Neuronal stem cell (in vitro differentiated cells): ENCODE results near the gene PLCH1.
A peak's percentile ranks its signal among the peaks of the same experiment; 100 is the strongest.

ENCODE experiments used
- DNase-seq: peaks from one replicate; pipeline ENCODE4 v3.0.0-alpha.2; 2013; ENCODE audit warnings: low spot score
- H2AFZ ChIP-seq: one replicate; pipeline ENCODE4 v1.6.1; 2013; ENCODE audit warnings: mild to moderate bottlenecking, low read length, inconsistent platforms
- H2AK5ac ChIP-seq: 2 replicates; pipeline ENCODE4 v1.6.1; 2013; ENCODE audit warnings: low read depth, mild to moderate bottlenecking, inconsistent platforms, low read length, moderate library complexity, mixed read lengths
- H2BK120ac ChIP-seq: 2 replicates; pipeline ENCODE4 v1.6.1; 2013; ENCODE audit warnings: low read depth, mild to moderate bottlenecking, inconsistent platforms, low read length, moderate library complexity, mixed read lengths
- H2BK12ac ChIP-seq: one replicate; pipeline ENCODE4 v1.6.1; 2013; ENCODE audit warnings: low read length, inconsistent platforms
- H2BK15ac ChIP-seq: 2 replicates; pipeline ENCODE4 v1.6.1; 2013; ENCODE audit warnings: mild to moderate bottlenecking, low read length, inconsistent platforms, mixed read lengths
- H2BK5ac ChIP-seq: one replicate; pipeline ENCODE4 v1.6.1; 2013; ENCODE audit warnings: inconsistent platforms, mild to moderate bottlenecking, low read length, moderate library complexity
- H3K14ac ChIP-seq: one replicate; pipeline ENCODE4 v1.6.1; 2013; ENCODE audit warnings: low read length, inconsistent platforms
- H3K18ac ChIP-seq: 2 replicates; pipeline ENCODE4 v1.6.1; 2013; ENCODE audit warnings: low read length, inconsistent platforms
- H3K23ac ChIP-seq: 2 replicates; pipeline ENCODE4 v1.6.1; 2013; ENCODE audit warnings: low read depth, mild to moderate bottlenecking, mixed read lengths, low read length, inconsistent platforms; ENCODE audit not compliant: poor library complexity
- H3K27ac ChIP-seq: replicated peaks from 3 replicates; pipeline ENCODE4 v1.5.1; 2013; ENCODE audit warnings: low read length, inconsistent platforms
- H3K27me3 ChIP-seq, 3 experiments: 2 replicates each; pipeline ENCODE4 v1.6.1; 2013; ENCODE audit warnings: low read length in 3 of 3, mild to moderate bottlenecking in 2 of 3, inconsistent platforms in 1 of 3, low read depth in 1 of 3, mixed read lengths in 1 of 3, moderate library complexity in 1 of 3; ENCODE audit not compliant: control insufficient read depth in 3 of 3, insufficient read depth in 3 of 3
- H3K36me3 ChIP-seq, 2 donors: replicated peaks in 1 of 2; 2 replicates each; pipeline ENCODE4 v1.6.1; 2013; ENCODE audit warnings: low read length in 2 of 2; ENCODE audit not compliant: control insufficient read depth in 2 of 2, insufficient read depth in 2 of 2
- H3K4ac ChIP-seq: 2 replicates; pipeline ENCODE4 v1.6.1; 2013; ENCODE audit warnings: inconsistent platforms, mild to moderate bottlenecking, low read length, moderate library complexity
- H3K4me1 ChIP-seq, 2 donors: 1 replicate in 1 of 2; 2 replicates in 1 of 2; pipeline ENCODE4 v1.6.1; 2013; ENCODE audit warnings: low read length in 2 of 2, low read depth in 1 of 2; ENCODE audit not compliant: control insufficient read depth in 2 of 2, insufficient read depth in 1 of 2
- H3K4me2 ChIP-seq: one replicate; pipeline ENCODE4 v1.6.1; 2013; ENCODE audit warnings: mild to moderate bottlenecking, low read length, inconsistent platforms; ENCODE audit not compliant: insufficient read depth, poor library complexity, severe bottlenecking
- H3K4me3 ChIP-seq, 2 donors: 2 replicates each; pipeline ENCODE4 v1.5.1; 2013; ENCODE audit warnings: low read length in 2 of 2, mild to moderate bottlenecking in 2 of 2, inconsistent platforms in 1 of 2, moderate library complexity in 1 of 2
- H3K79me1 ChIP-seq: one replicate; pipeline ENCODE4 v1.6.1; 2013; ENCODE audit warnings: low read depth, mild to moderate bottlenecking, inconsistent platforms, low read length, moderate library complexity
- H3K9ac ChIP-seq: one replicate; pipeline ENCODE4 v1.6.1; 2013; ENCODE audit warnings: mild to moderate bottlenecking, low read depth, low read length, inconsistent platforms; ENCODE audit not compliant: poor library complexity
- H3K9me3 ChIP-seq, 2 donors: replicated peaks in 1 of 2; 2 replicates each; pipeline versions ENCODE3 to v1.6.1; 2013; ENCODE audit warnings: low read length in 2 of 2, mild to moderate bottlenecking in 2 of 2, inconsistent platforms in 1 of 2, low read depth in 1 of 2, mixed read lengths in 1 of 2, moderate library complexity in 1 of 2; ENCODE audit not compliant: control insufficient read depth in 2 of 2, insufficient read depth in 1 of 2
- H4K8ac ChIP-seq: one replicate; pipeline ENCODE4 v1.6.1; 2013; ENCODE audit warnings: low read depth, mild to moderate bottlenecking, inconsistent platforms, low read length, moderate library complexity
- H4K91ac ChIP-seq: one replicate; pipeline ENCODE4 v1.6.1; 2013; ENCODE audit warnings: low read length, low read depth, mild to moderate bottlenecking, inconsistent platforms; ENCODE audit not compliant: poor library complexity
- WGBS, 2 donors: extraction: QIAGEN DNeasy Blood & Tissue Kit; methylation state at CpG; one replicate each; pipeline ENCODE4 v1.1.7; 2013; ENCODE audit warnings: missing lambda C conversion rate in 2 of 2, mixed read lengths in 1 of 2; ENCODE audit not compliant: insufficient read length in 2 of 2, insufficient replicate concordance in 1 of 2; ENCODE audit errors: extremely low coverage in 2 of 2; 5-methylcytosine and 5-hydroxymethylcytosine counted together

PLCH1 gene

DNA sequence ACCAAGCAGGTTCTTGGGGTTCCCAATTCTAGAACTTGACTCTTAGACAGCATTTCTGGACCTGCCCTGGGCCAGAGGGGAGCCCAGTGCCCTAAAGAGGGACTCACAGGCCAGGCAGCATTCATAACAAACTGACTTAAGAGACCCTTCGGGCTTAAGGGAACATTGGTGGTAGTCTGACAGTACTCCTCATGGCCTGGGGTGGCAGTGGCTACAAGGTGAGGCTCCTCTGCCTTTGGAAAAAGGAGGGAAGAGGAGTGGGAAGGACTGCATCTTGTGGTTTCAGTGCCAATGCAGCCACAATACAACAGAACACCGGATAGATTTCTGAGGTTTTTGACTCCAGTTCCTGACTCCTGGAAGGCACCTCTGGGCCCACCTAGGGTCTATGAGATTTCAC is 279.2 kb downstream of the PLCH1 start:
- Histone ChIP-seq H3K79me1 (peaks cover 2% of the 10 kb centered on the region), H3K4ac (peak overlapping the region; percentile 84), H3K4me3 (no peak overlapping the region), H3K9ac (no peak overlapping the region), H2BK15ac (no peak overlapping the region), H3K4me1 (no peaks in the 10 kb centered on the region), H3K23ac (no peak overlapping the region), H3K14ac (no peak overlapping the region), H3K36me3 (peaks cover 0 to 51% of the 10 kb centered on the region in 2 donors), H3K9me3 (peaks cover 3 to 27% of the 10 kb centered on the region in 2 donors), H2AFZ (no peak overlapping the region), H2BK5ac (no peak overlapping the region), H3K18ac (peak overlapping the region; percentile 64), H2BK120ac (no peak overlapping the region), H4K8ac (no peak overlapping the region), H3K27me3 (no peaks in the 10 kb centered on the region), H3K27ac (no peak overlapping the region), H2AK5ac (no peak overlapping the region), H3K4me2 (no peak overlapping the region), H2BK12ac (no peak overlapping the region), H4K91ac (no peak overlapping the region)
- DNase-seq: no peak
- WGBS, 2 donors: no CpG with 5 or more reads among the region's 2 CpGs

GRCh38 chr3:155462672-155463071 is 282.2 kb downstream of the PLCH1 start:
- H3K23ac ChIP-seq: no peak overlapping the region
- no peak overlapping the region for H2AK5ac ChIP-seq
- no peak overlapping the region for H2BK120ac ChIP-seq
- H3K4me1 ChIP-seq: no peaks in the 10 kb centered on the region
- no peak overlapping the region for H3K4me3 ChIP-seq
- H2BK15ac ChIP-seq: no peak overlapping the region
- no peak overlapping the region for H2BK12ac ChIP-seq
- peaks cover 2% of the 10 kb centered on the region for H3K79me1 ChIP-seq
- H3K18ac ChIP-seq: no peak overlapping the region
- no peak overlapping the region for H3K4me2 ChIP-seq
- no peak overlapping the region for H3K9ac ChIP-seq
- H3K36me3 ChIP-seq: peaks cover 0 to 53% of the 10 kb centered on the region in 2 donors
- no peak overlapping the region for H3K4ac ChIP-seq
- H2BK5ac ChIP-seq: no peak overlapping the region
- H3K14ac ChIP-seq: no peak overlapping the region
- no peak overlapping the region for H4K91ac ChIP-seq
- H3K27ac ChIP-seq: no peak overlapping the region
- H4K8ac ChIP-seq: no peak overlapping the region
- no peaks in the 10 kb centered on the region for H3K27me3 ChIP-seq
- peaks cover 3 to 21% of the 10 kb centered on the region in 2 donors for H3K9me3 ChIP-seq
- no peak overlapping the region for H2AFZ ChIP-seq
- WGBS, 2 donors: no CpG with 5 or more reads among the region's 4 CpGs
- no peak for DNase-seq

- Histone ChIP-seq H3K4me1 (no peaks in the 10 kb centered on the region), H3K27me3 (no peaks in the 10 kb centered on the region), H3K27ac (no peak overlapping the region), H3K4me3 (no peak overlapping the region), H4K8ac (no peak overlapping the region), H2AFZ (no peak overlapping the region), H3K18ac (no peak overlapping the region), H2BK5ac (no peak overlapping the region), H2AK5ac (no peak overlapping the region), H3K4me2 (no peak overlapping the region), H2BK15ac (no peak overlapping the region), H4K91ac (no peak overlapping the region), H3K79me1 (no peaks in the 10 kb centered on the region), H3K36me3 (peaks cover 0 to 19% of the 10 kb centered on the region in 2 donors), H3K9ac (no peak overlapping the region), H2BK12ac (no peak overlapping the region), H3K14ac (no peak overlapping the region), H3K23ac (no peak overlapping the region), H2BK120ac (no peak overlapping the region), H3K9me3 (no peaks in the 10 kb centered on the region), H3K4ac (no peak overlapping the region)
- no peak for DNase-seq
- no CpG with 5 or more reads among the region's 4 CpGs for WGBS, 2 donors
Observed at GRCh38 chr3:155457591-155457990, 287.3 kb downstream of the PLCH1 start.

DNA sequence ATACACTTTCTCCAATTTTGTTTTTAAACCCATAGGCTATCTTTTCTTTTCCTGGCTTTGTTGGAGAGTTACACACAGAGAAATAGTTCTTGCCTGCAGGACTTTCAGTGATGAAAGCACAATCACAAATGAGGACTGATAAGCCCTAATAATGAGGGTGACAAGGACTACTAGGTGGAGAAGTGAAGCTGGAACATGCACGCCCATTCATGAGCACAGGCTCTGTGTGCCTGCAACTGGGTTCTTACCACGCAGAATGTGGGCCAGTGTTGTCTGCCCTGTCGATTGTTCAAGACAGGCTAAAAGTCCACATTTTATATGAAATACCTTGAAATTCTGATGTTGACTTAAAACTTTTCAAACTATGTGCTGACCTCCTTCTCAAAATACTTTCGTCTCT is 289.1 kb downstream of the PLCH1 start:
- DNase-seq: no peak
- Histone ChIP-seq H4K91ac (no peak overlapping the region), H2AFZ (no peak overlapping the region), H2BK120ac (no peak overlapping the region), H3K18ac (no peak overlapping the region), H3K36me3 (peaks cover 0 to 4% of the 10 kb centered on the region in 2 donors), H2BK15ac (no peak overlapping the region), H3K4ac (no peak overlapping the region), H3K9ac (no peak overlapping the region), H2BK12ac (no peak overlapping the region), H3K27ac (no peak overlapping the region), H3K27me3 (no peaks in the 10 kb centered on the region), H2BK5ac (no peak overlapping the region), H3K79me1 (no peaks in the 10 kb centered on the region), H3K4me1 (no peaks in the 10 kb centered on the region), H3K23ac (no peak overlapping the region), H3K14ac (no peak overlapping the region), H4K8ac (no peak overlapping the region), H3K9me3 (peaks cover 0 to 2% of the 10 kb centered on the region in 2 donors), H3K4me3 (no peak overlapping the region), H3K4me2 (no peak overlapping the region), H2AK5ac (no peak overlapping the region)
- no CpG with 5 or more reads among the region's 4 CpGs for WGBS, 2 donors
